NAMALWA (cell line): ENCODE data around the gene ABCG4.
"Not testable (repeated sequence)": the region's sequence is repeated elsewhere in the genome, so short reads cannot be mapped to it uniquely, and the experiment has no call there.

Experiments
- DNase-seq: peaks from one replicate; pipeline ENCODE4 v3.0.0-alpha.2; 2015; ENCODE audit warnings: low spot score

ABCG4 gene

GRCh38 chr11:119115484-119116234 lies 33.2 kb upstream of the ABCG4 start:
- DNase-seq: no peak

- DNase-seq: no peak
Observed at GRCh38 chr11:119116235-119116594, 32.6 kb upstream of the ABCG4 start.

GRCh38 chr11:119116601-119117000 lies 32.3 kb upstream of the ABCG4 start:
- no peak for DNase-seq

- DNase-seq: no peak
Observed at GRCh38 chr11:119117004-119117706, 31.7 kb upstream of the ABCG4 start.

- DNase-seq: no peak
Observed at GRCh38 chr11:119118227-119118626, 30.6 kb upstream of the ABCG4 start.

- no peak for DNase-seq
Observed at GRCh38 chr11:119118946-119119345, 29.9 kb upstream of the ABCG4 start.

GRCh38 chr11:119120639-119121007 lies 28.2 kb upstream of the ABCG4 start:
- no peak for DNase-seq

GRCh38 chr11:119121008-119121810 lies 27.6 kb upstream of the ABCG4 start, which contains the start of gene HINFP:
Gene HINFP, plus strand, starts transcription at chr11:119121580. Its CDS starts 5,365 bp downstream, at chr11:119126945.
- DNase-seq: peak; percentile 99

- peak; percentile 47 for DNase-seq
Observed at GRCh38 chr11:119121811-119122124, 27.1 kb upstream of the ABCG4 start.

- no peak for DNase-seq
Observed at GRCh38 chr11:119125821-119126220, 23.0 kb upstream of the ABCG4 start.

- no peak for DNase-seq
Observed at GRCh38 chr11:119126675-119127268, 22.1 kb upstream of the ABCG4 start.

- no peak for DNase-seq
Observed at GRCh38 chr11:119130662-119131061, 18.2 kb upstream of the ABCG4 start.

GRCh38 chr11:119134389-119134978 lies 14.4 kb upstream of the ABCG4 start:
- peak; percentile 48 for DNase-seq

GRCh38 chr11:119139276-119139675 lies 9.6 kb upstream of the ABCG4 start:
- not testable (repeated sequence) for DNase-seq

- peak; percentile 79 for DNase-seq
Observed at GRCh38 chr11:119144825-119145486, 3.9 kb upstream of the ABCG4 start.

GRCh38 chr11:119145551-119145950 lies 3.3 kb upstream of the ABCG4 start:
- DNase-seq: no peak

GRCh38 chr11:119147604-119148333 lies 1.1 kb upstream of the ABCG4 start:
- no peak for DNase-seq

- no peak for DNase-seq
Observed at GRCh38 chr11:119148720-119149017, 183 bp upstream of the ABCG4 start.

GRCh38 chr11:119149786-119150275 lies 979 bp downstream of the ABCG4 start:
- no peak for DNase-seq

GRCh38 chr11:119152043-119152442 lies 3.2 kb downstream of the ABCG4 start:
- DNase-seq: no peak

GRCh38 chr11:119152604-119153003 lies 3.8 kb downstream of the ABCG4 start:
- DNase-seq: no peak
